SIG-M5 (cell line): ENCODE results near the gene ARRDC5.
"Not testable (repeated sequence)": the region's sequence is repeated elsewhere in the genome, so short reads cannot be mapped to it uniquely, and the experiment has no call there.

Source experiments
- DNase-seq: peaks from one replicate; lab custom pipeline; 2025; lab: John Stamatoyannopoulos, UW

Gene ARRDC5

DNA sequence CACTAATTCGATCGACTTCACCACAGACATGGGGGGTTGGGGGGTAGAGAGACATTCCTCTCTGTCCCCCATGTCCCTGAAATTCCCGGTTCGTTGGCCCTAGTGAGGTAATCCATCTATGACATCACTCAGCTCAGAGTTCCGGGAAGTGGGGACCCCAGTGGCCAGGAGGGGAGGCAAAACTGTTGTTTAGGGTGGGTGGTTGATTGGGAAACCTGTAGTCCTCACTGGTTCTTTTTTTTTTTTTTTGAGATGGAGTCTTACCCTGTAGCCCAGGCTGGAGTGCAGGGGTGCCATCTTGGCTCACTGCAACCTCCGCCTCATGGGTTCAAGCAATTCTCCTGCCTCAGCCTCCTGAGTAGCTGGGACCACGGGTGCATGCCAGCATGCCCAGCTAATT lies at the start of gene ARRDC5:
TSS of gene ARRDC5 (minus strand) at position 101 of the 400 bp plus-strand sequence. CDS start at position 30, 71 bp downstream.
- no peak for DNase-seq

DNA sequence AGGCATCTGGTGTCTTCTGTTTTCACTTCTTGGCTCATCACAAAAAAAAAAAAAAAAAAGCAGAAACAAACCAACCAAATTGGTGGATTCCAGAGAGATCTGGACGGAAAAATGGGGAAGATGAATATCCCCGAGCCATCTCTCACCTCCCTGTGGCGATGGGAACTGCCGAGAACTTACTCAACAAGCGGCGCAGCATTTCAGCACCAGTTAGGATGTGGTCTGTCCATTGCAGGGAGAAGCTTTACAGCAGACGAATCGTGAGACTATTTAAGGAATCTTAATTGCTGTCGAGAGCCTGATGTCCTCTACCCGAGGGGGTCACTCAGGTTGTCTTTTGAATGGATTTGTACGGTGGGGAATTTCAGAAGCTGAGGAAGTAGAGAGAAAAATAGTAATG lies 49.0 kb upstream of the ARRDC5 start:
- no peak for DNase-seq

- not testable (repeated sequence) for DNase-seq
Observed at GRCh38 chr19:4950650-4951049, 48.0 kb upstream of the ARRDC5 start.

GRCh38 chr19:4941638-4942169 lies 39.0 kb upstream of the ARRDC5 start:
- DNase-seq, result not testable (repeated sequence)

DNA sequence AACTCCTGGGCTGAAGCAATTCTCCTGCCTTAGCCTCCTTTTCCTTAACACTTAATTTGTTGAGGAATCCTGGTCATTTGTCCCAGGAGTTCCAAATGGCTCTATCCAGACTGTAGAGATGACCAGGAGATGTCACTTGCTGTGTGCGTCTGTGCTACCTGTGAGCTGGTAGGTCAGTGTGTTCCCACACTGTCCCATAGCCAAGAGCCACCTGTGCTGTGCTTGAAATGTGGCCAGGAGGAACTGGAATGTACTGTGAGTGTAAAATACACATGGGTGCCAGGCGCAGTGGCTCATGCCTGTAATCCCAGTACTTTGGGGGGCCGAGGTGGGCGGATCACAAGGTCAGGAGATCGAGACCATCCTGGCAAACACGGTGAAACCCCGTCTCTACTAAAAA lies 36.8 kb upstream of the ARRDC5 start:
- DNase-seq, result no peak

DNA sequence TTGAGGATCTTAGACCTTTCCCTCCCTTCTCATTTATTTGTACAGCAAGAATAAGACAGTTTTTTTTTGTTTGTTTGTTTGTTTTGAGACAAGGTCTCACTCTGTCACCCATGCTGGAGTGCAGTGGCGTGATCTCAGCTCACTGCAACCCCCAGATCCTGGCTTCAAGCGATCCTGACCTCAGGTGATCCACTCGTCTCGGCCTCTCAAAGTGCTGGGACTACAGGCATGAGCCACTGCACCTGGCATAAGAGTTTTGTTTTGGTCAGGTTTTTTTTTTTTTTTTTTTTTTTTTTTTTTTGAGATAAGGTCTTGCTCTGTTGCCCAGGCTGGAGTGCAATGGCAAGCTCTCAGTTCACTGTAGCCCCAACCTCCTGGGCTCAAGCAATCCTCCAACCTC lies 35.8 kb upstream of the ARRDC5 start:
- not testable (repeated sequence) for DNase-seq

DNA sequence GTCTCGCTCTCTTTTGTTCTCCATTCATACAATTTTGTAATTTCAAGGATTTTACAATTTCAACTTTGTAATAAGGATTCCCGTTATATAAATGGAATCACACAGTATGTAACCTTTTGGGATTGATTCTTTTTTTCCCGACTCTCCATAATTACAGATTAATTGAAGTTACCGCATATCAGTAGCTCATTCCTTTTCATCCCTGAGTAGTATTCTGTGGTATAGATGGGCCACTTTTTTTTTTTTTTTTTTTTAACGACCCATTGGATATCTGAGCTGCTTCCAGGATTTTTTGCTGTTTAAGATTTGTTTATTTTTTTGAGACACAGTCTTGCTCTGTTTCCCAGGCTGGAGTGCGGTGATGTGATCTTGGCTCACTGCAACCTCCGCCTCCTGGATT lies 34.4 kb upstream of the ARRDC5 start:
- no peak for DNase-seq

DNA sequence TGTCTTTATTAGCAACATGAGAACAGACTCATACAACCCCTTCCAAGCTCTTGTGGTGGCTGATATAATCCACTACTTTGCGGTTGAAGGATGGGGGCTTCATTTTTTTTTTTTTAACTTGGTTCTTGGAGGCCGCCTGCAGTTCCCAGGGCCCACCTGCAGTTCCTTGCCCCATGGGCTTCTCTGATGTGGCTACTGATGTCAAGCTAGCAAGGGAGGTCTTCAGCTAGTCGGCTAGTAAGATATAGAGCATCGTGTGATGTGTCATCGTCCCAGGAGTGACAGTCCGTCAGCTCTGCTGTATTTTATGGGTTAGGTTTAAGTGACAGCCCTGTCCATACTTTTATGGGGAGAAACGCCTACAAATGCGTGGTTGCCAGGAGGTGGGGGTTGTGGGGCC lies 32.7 kb upstream of the ARRDC5 start:
- DNase-seq, result no peak

GRCh38 chr19:4933528-4933927 lies 30.8 kb upstream of the ARRDC5 start:
- no peak for DNase-seq

GRCh38 chr19:4932711-4933110 lies 30.0 kb upstream of the ARRDC5 start:
- DNase-seq, result no peak

DNA sequence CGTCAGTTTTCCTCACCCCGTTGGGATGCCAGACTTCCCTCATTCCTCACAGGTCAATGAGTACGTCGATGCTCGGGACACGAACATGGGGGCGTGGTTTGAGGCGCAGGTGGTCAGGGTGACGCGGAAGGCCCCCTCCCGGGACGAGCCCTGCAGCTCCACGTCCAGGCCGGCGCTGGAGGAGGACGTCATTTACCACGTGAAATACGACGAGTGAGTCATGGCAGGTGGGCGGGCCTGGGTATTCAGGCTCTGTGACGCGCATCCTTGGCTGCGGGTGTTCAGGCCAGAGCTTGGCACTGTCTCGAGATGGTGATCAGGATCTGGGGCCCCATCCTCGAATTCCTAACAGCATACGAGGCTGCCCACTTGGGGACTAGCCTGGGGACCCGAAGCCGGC lies 28.0 kb upstream of the ARRDC5 start:
- DNase-seq, result no peak

- DNase-seq, result no peak
Observed at GRCh38 chr19:4929186-4929585, 26.5 kb upstream of the ARRDC5 start.

DNA sequence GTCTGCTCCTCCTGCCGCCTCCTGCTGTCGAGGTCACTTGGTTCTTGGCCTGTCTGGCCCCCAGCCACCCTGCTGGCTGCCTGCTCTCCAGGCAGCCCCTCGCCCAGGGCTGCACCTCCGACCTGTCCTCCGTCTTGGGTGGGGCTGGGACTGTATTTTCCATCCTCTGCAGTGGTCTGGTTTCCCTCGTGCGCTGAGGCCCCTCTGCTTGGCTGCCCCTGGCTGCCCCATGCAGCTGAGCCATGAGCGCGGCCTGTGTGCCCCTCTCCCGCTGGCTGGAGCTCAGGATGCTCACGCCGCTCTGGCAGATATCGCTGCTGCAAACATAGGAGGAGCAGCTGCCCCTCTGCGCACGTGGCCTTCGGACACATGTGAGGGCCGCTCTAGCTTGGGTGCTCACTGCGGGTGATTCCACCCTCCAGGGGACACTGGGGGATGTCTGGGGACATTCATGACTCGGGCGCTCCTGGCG lies 20.6 kb upstream of the ARRDC5 start:
- DNase-seq, result no peak

GRCh38 chr19:4922530-4923275 lies 20.0 kb upstream of the ARRDC5 start:
- no peak for DNase-seq

- DNase-seq, result no peak
Observed at GRCh38 chr19:4916292-4917082, 13.8 kb upstream of the ARRDC5 start.

DNA sequence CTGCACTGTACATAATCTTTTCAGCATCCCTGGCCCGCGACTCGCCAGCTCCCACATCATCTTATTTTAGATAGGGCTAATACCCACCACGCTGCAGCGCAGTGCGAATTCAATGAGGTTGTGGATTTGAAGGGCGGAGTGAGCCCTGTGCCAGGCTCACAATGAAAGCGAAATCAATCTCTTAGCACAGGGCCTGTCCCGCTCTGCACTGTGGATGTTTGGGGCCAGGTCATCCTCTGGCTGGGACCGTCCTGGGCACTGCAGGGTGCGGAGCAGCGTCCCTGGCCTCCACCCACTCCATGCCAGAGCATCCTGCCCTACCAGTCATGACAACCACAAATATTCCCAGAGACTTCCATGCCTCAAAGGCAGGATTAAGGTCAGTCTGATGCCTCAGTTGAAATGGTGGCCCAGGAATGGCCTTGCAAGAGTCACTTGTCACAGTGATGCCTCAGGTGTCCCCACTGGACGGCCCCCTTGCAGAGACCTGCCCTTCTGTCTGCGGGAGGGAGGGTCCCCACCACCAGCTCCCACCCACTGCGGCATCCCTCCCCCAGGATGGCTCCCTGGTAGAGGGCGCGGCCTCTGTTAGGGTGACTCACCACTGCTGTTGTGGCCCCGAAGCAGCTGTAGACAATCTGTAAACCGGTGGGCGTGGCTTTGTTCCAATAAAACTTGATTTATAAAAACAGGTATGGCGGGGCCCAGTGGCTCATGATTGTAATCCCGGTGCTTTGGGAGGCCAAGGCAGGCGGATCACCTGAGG lies 12.2 kb upstream of the ARRDC5 start:
- DNase-seq, result no peak

- no peak for DNase-seq
Observed at GRCh38 chr19:4913996-4914735, 11.5 kb upstream of the ARRDC5 start.

DNA sequence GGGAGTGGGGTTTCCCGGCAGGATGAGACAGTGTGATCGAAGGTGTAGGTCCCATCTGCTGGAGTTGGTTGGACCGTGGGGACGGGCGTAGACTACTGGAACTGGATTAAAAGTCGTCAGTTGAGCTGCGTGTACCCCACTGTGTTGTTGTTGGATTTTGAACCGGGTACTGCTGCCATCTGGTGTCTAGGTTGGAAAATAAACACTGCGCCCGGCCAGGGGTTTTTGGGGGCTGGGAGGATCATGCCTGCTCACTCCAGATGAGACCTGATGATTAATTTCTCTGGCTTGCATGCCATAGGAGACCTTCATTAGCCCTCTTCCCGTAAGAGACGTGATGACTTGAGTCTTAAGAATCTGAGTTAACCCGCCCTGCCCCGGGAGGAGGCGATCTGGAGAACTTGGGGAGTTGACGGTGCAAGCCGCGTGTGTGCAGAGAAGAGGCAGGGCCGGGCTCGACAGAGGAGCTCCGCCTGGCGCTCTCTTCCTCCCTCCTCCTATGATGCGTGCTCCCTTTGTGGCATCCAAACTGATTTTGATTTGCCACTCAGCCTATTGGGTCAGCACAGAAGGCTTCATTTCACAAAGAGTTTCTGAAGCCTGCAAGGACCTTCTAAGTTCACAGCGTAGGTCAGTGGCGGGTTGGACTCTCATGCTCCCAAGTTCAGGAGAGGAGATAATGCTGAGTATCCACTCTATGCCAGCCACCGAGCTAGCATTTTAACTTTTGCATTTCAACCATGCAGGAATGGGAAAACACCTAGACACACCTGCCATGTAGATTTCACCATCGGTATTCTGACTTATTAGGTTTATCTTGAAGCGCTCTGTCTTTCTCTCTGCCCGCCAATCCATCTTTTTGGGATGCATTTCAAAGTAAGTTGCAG lies 9.3 kb upstream of the ARRDC5 start:
- DNase-seq, result no peak

GRCh38 chr19:4911314-4911713 lies 8.6 kb upstream of the ARRDC5 start:
- DNase-seq, result no peak

DNA sequence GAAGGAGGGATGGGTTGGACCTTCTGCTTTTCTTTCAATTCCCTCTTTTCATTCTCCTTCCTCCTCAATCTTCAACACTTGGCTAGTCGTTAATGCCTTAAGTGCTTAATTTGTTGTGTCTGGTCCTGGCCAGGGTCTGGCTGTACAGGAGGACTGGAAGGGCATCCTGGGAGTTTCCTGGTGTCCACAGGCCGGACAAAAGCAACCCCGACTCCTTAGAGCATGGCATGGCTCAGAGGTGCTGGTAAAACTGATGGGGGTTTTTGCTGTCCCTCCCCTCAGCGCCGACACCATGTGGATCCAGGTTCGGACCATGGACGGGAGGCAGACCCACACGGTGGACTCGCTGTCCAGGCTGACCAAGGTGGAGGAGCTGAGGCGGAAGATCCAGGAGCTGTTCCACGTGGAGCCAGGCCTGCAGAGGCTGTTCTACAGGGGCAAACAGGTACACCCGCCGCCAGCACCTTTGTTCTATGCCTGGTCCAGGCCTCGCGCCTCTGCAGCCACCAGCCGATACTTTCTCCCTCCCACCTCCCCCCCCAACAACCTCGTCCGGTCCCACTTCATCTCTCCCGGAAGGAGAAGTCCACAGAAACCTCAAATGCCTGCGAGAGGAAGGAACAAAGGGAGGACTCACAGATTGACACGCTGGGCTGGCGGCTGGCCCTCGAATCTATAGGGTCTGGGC lies 8.0 kb upstream of the ARRDC5 start:
- no peak for DNase-seq
